Measurements from ENCODE around the gene NEU1. TPM values are rescaled to one million over a fixed set of nuclear protein-coding genes. Genes with fewer than 3 reads are reported as not detected.

The NEU1 gene
- total RNA-seq, 1 experiment from 2014 or later, result 15.1 TPM

GRCh38 chr6:31871046-31871659, 8.5 kb upstream of the NEU1 start:
- RAD21 ChIA-PET (ENCODE audit: low non-redundant PET in 1 of 2, low total read pairs in 2 of 2, uncharacterized antibody in 2 of 2, unreplicated experiment in 2 of 2), result no interaction called here
- Histone ChIP-seq H3K27me3 (ENCODE audit: insufficient read depth, low read length) (no peaks in the 10 kb centered on the region), H3K36me3 (ENCODE audit: control insufficient read depth in 1 of 2, insufficient read depth in 2 of 2, low read length in 2 of 2) (no peaks in the 10 kb centered on the region), H3K9me2 (ENCODE audit: insufficient read depth) (no peaks in the 10 kb centered on the region), H3K27ac (ENCODE audit: low read depth, low read length) (no peak overlapping the region), H3K4me1 (ENCODE audit: control insufficient read depth in 1 of 2, insufficient read depth in 2 of 2, low read length in 2 of 2) (peaks cover 6 to 9% of the 10 kb centered on the region in 2 experiments; a peak in 3 of 4 replicates), H3K79me2 (ENCODE audit: insufficient read depth, low read length) (no peaks in the 10 kb centered on the region), H3K9me3 (ENCODE audit: control insufficient read depth in 1 of 2, insufficient read depth in 1 of 2, low read depth in 1 of 2, low read length in 2 of 2) (no peaks in the 10 kb centered on the region), H3K4me3 (replicated peaks in 1 of 2; ENCODE audit: low read depth in 1 of 2, low read length in 2 of 2) (no peak overlapping the region), H3K9ac (ENCODE audit: low read length) (no peak overlapping the region), H2AFZ (ENCODE audit: low read depth, low read length, poor library complexity, severe bottlenecking) (no peak overlapping the region), H3K4me2 (ENCODE audit: low read length) (no peak overlapping the region), H4K20me1 (ENCODE audit: insufficient read depth) (no peaks in the 10 kb centered on the region)
- no TSS peak for BruUV-seq (replicated peaks)
- ATAC-seq (peak; percentile 28; the same call in 1 of the 2 replicates), DNase-seq (ENCODE audit: low read depth, low spot score) (no peak)
- intact Hi-C loops (cut with micrococcal nuclease), result no loop called here
- CTCF ChIA-PET, result no interaction called here
- TF ChIP-seq POLR2AphosphoS5 (IDR thresholded peaks at IDR 0.05; ENCODE audit: low read depth, low read length), result no peak
- TF ChIP-seq POLR2A (IDR thresholded peaks at IDR 0.05; ENCODE audit: borderline replicate concordance, extremely low read depth, insufficient read depth, insufficient read length), result no peak
- no peak for TF ChIP-seq ZNF274 (IDR thresholded peaks at IDR 0.05; ENCODE audit: low read depth, low read length)
- TF ChIP-seq REST (IDR thresholded peaks at IDR 0.05; ENCODE audit: low read depth), result no peak
- no peak for TF ChIP-seq ATF3 (IDR thresholded peaks at IDR 0.05)
- TF ChIP-seq ZFX (IDR thresholded peaks at IDR 0.05), result no peak
- POLR2A ChIA-PET, result interaction anchor here (1.4 kb wide), 1 partner anchor 9 kb away, joined by 3 read pairs; the partner anchor contains the start of gene NEU1

Data from HCT116 (cell line).